ENCODE measurements around the gene BCKDHA. TPM values are rescaled to one million over a fixed set of nuclear protein-coding genes. Genes with fewer than 3 reads are reported as not detected.

Gene BCKDHA
- total RNA-seq, 3 donors from 2014 or later = 40.3 to 54.6 (median 53.1) TPM

- no peak for DNase-seq (ENCODE audit: low spot score in 2 of 2)
- TF ChIP-seq POLR2A (IDR thresholded peaks at IDR 0.05) = no peak
- TF ChIP-seq CTCF (IDR thresholded peaks at IDR 0.05) = no peak
- TF ChIP-seq POLR2AphosphoS5 (IDR thresholded peaks at IDR 0.05) = no peak
- Histone ChIP-seq H3K4me1 (peaks cover 0 to 4% of the 10 kb centered on the region in 2 donors), H3K36me3 (peaks cover 7% of the 10 kb centered on the region), H3K27me3 (no peaks in the 10 kb centered on the region), H3K27ac (no peak overlapping the region), H3K4me3 (no peak overlapping the region), H3K9me3 (no peaks in the 10 kb centered on the region)
- intact Hi-C loops (cut with DNase I; ENCODE audit: low total_unique reads) = no loop called here
These were observed 16.8 kb downstream of the BCKDHA start for GRCh38 chr19:41414461-41414860.

GRCh38 chr19:41415154-41415571 is 17.5 kb downstream of the BCKDHA start:
- H3K27ac ChIP-seq = no peak overlapping the region
- no peaks in the 10 kb centered on the region for H3K9me3 ChIP-seq
- no peak overlapping the region for H3K4me3 ChIP-seq
- TF ChIP-seq CTCF (IDR thresholded peaks at IDR 0.05) (no peak), POLR2AphosphoS5 (IDR thresholded peaks at IDR 0.05) (no peak), POLR2A (IDR thresholded peaks at IDR 0.05) (no peak)
- H3K4me1 ChIP-seq = peaks cover 0 to 4% of the 10 kb centered on the region in 2 donors
- no peaks in the 10 kb centered on the region for H3K27me3 ChIP-seq
- intact Hi-C loops (cut with DNase I; ENCODE audit: low total_unique reads) = no loop called here
- DNase-seq (ENCODE audit: low spot score in 2 of 2) = no peak
- peaks cover 7% of the 10 kb centered on the region for H3K36me3 ChIP-seq

GRCh38 chr19:41416194-41416674 is 18.6 kb downstream of the BCKDHA start:
- DNase-seq (ENCODE audit: low spot score in 2 of 2) = no peak
- TF ChIP-seq CTCF (IDR thresholded peaks at IDR 0.05) = no peak
- peaks cover 7% of the 10 kb centered on the region for H3K36me3 ChIP-seq
- H3K9me3 ChIP-seq = no peaks in the 10 kb centered on the region
- H3K4me3 ChIP-seq = no peak overlapping the region
- no peak overlapping the region for H3K27ac ChIP-seq
- intact Hi-C loops (cut with DNase I; ENCODE audit: low total_unique reads) = no loop called here
- H3K27me3 ChIP-seq = no peaks in the 10 kb centered on the region
- peaks cover 0 to 4% of the 10 kb centered on the region in 2 donors for H3K4me1 ChIP-seq

- Histone ChIP-seq H3K27me3 (no peaks in the 10 kb centered on the region), H3K27ac (no peak overlapping the region), H3K9me3 (no peaks in the 10 kb centered on the region), H3K4me3 (no peak overlapping the region), H3K4me1 (no peaks in the 10 kb centered on the region), H3K36me3 (peaks cover 2% of the 10 kb centered on the region)
- no peak for TF ChIP-seq POLR2AphosphoS5 (IDR thresholded peaks at IDR 0.05)
- no peak for TF ChIP-seq POLR2A (IDR thresholded peaks at IDR 0.05)
- no peak for TF ChIP-seq CTCF (IDR thresholded peaks at IDR 0.05)
- intact Hi-C loops (cut with DNase I; ENCODE audit: low total_unique reads) = no loop called here
- DNase-seq (ENCODE audit: low spot score in 2 of 2) = no peak
These were observed 22.7 kb downstream of the BCKDHA start for GRCh38 chr19:41420101-41420880.

- H3K4me1 ChIP-seq = no peaks in the 10 kb centered on the region
These were observed 23.7 kb downstream of the BCKDHA start for GRCh38 chr19:41421314-41421713.

More at GRCh38 chr19:41421314-41421713, 23.7 kb downstream of the BCKDHA start:
- no peak for DNase-seq (ENCODE audit: low spot score in 2 of 2)
- TF ChIP-seq POLR2A (IDR thresholded peaks at IDR 0.05) (no peak), POLR2AphosphoS5 (IDR thresholded peaks at IDR 0.05) (no peak), CTCF (IDR thresholded peaks at IDR 0.05) (no peak)
- Histone ChIP-seq H3K36me3 (no peaks in the 10 kb centered on the region), H3K9me3 (no peaks in the 10 kb centered on the region), H3K27me3 (no peaks in the 10 kb centered on the region), H3K4me3 (no peak overlapping the region), H3K27ac (peak overlapping the region in 1 of 2 donors; percentile 19)
- intact Hi-C loops (cut with DNase I; ENCODE audit: low total_unique reads) = no loop called here
